ENCODE results near the gene GADD45G. TPM values are rescaled to one million over a fixed set of nuclear protein-coding genes. Genes with fewer than 3 reads are reported as not detected.

Gene GADD45G
- polyA plus RNA-seq, 3 donors: 1.1 to 9.0 (median 1.3) TPM

DNA sequence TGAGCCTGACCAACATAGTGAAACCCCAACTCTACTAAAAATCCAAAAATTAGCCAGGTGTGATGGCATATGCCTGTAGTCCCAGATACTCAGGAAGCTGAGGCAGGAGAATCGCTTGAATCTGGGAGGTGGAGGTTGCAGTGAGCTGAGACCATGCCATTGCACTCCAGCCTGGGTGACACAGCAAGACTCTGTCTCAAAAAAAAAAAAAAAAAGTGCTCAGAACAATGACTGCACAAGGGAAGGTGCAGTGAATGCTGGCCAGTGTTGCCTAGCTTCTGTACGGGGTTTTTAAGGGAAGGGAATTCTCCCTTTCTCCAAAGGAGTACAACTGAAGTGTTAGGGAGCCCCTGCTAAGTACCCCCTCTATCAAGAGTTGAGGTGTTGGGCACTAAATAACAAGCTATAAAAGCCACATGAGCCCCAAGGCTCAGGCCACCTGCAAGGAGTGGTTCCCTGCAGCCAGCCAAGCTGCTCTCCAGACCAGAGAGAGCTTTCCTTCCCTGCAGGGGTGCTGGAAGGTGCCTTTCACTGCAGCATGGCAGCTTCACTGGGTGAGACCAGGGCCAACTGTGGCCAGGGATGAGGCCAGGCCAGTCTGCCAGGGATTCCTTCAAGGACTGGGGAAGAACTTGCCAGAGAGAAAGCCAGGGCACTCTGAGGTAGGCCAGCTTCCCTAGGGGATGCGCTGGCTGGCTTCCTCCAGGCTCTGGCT is 14.8 kb downstream of the GADD45G start:
- WGBS (ENCODE audit: insufficient coverage): 92% methylated on average over 1 of the region's 3 CpGs
- H3K4me1 Mint-ChIP-seq: peaks cover 14% of the 10 kb centered on the region
- peaks cover 10 to 16% (median 15%) of the 10 kb centered on the region in 3 donors for H3K27me3 Mint-ChIP-seq (ENCODE audit: low read depth in 3 of 3)
- Histone ChIP-seq H3K27me3 (ENCODE audit: control insufficient read depth in 2 of 2, insufficient read depth in 2 of 2, low read length in 2 of 2) (peaks cover 0 to 3% of the 10 kb centered on the region in 2 donors), H3K4me2 (replicated peaks; ENCODE audit: extremely low read depth, low read length, poor library complexity, severe bottlenecking) (no peak overlapping the region), H3K4me3 (replicated peaks in 1 of 3; ENCODE audit: low read depth in 2 of 3, low read length in 3 of 3) (no peak overlapping the region), H3K79me2 (ENCODE audit: insufficient read depth, low read length) (no peaks in the 10 kb centered on the region), H4K20me1 (ENCODE audit: insufficient read depth, low read length) (no peaks in the 10 kb centered on the region), H3K36me3 (replicated peaks in 1 of 2; ENCODE audit: control insufficient read depth in 1 of 2, insufficient read depth in 2 of 2, low read length in 2 of 2) (no peaks in the 10 kb centered on the region), H2AFZ (ENCODE audit: insufficient read depth, low read depth, low read length, poor library complexity, severe bottlenecking) (no peak overlapping the region), H3K27ac (ENCODE audit: low read depth in 1 of 2, low read length in 2 of 2) (no peak overlapping the region), H3K4me1 (ENCODE audit: control insufficient read depth in 1 of 2, insufficient read depth in 2 of 2, low read length in 2 of 2) (peaks cover 6 to 9% of the 10 kb centered on the region in 2 donors), H3K9me3 (replicated peaks in 1 of 2; ENCODE audit: control insufficient read depth in 1 of 2, insufficient read depth in 1 of 2, low read length in 2 of 2) (no peaks in the 10 kb centered on the region), H3K9ac (ENCODE audit: insufficient read depth, low read length, poor library complexity, severe bottlenecking) (no peak overlapping the region)
- no peak overlapping the region for H3K4me3 Mint-ChIP-seq
- intact Hi-C loops (cut with micrococcal nuclease): loop anchor here in 1 of 2 donors (10.0 kb wide), 1 partner anchor 165 kb away; no protein-coding TSS in a partner anchor
- H3K36me3 Mint-ChIP-seq: no peaks in the 10 kb centered on the region
- TF ChIP-seq, protein P1, sequence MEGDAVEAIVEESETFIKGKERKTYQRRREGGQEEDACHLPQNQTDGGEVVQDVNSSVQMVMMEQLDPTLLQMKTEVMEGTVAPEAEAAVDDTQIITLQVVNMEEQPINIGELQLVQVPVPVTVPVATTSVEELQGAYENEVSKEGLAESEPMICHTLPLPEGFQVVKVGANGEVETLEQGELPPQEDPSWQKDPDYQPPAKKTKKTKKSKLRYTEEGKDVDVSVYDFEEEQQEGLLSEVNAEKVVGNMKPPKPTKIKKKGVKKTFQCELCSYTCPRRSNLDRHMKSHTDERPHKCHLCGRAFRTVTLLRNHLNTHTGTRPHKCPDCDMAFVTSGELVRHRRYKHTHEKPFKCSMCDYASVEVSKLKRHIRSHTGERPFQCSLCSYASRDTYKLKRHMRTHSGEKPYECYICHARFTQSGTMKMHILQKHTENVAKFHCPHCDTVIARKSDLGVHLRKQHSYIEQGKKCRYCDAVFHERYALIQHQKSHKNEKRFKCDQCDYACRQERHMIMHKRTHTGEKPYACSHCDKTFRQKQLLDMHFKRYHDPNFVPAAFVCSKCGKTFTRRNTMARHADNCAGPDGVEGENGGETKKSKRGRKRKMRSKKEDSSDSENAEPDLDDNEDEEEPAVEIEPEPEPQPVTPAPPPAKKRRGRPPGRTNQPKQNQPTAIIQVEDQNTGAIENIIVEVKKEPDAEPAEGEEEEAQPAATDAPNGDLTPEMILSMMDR (IDR thresholded peaks at IDR 0.05): no peak
- peaks cover 0 to 1% (median 0%) of the 10 kb centered on the region in 7 donors for H3K9me3 Mint-ChIP-seq
- H3K27ac Mint-ChIP-seq: no peak overlapping the region
- DNase-seq: no peak

DNA sequence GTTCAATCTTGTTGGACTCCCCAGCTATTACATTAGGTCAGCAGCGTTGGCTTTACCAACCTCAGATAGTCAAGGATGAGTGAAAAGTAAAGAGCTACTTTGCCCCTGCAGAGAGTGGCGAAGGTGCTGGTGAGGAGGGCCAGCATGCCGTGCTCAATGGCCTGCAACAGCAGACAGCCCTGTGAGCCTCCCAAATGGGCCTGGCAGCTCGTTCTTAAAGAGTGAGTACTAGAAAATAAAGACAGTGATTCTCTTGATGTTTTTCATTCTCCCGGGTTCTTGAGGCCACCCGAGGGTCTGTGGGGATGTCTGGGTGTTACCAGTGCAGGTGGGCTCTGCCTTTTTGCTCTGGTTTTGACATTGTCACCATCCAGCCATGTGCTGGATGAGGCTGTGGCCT is 16.2 kb downstream of the GADD45G start:
- no peaks in the 10 kb centered on the region for H3K36me3 ChIP-seq (replicated peaks in 1 of 2; ENCODE audit: control insufficient read depth in 1 of 2, insufficient read depth in 2 of 2, low read length in 2 of 2)
- TF ChIP-seq, protein P1 (IDR thresholded peaks at IDR 0.05): no peak
- H3K4me2 ChIP-seq (replicated peaks; ENCODE audit: extremely low read depth, low read length, poor library complexity, severe bottlenecking): no peak overlapping the region
- no peaks in the 10 kb centered on the region for H4K20me1 ChIP-seq (ENCODE audit: insufficient read depth, low read length)
- peaks cover 6 to 9% of the 10 kb centered on the region in 2 donors for H3K4me1 ChIP-seq (ENCODE audit: control insufficient read depth in 1 of 2, insufficient read depth in 2 of 2, low read length in 2 of 2)
- no peak overlapping the region for H3K4me3 ChIP-seq (replicated peaks in 1 of 3; ENCODE audit: low read depth in 2 of 3, low read length in 3 of 3)
- no peaks in the 10 kb centered on the region for H3K9me3 ChIP-seq (replicated peaks in 1 of 2; ENCODE audit: control insufficient read depth in 1 of 2, insufficient read depth in 1 of 2, low read length in 2 of 2)
- no peak overlapping the region for H2AFZ ChIP-seq (ENCODE audit: insufficient read depth, low read depth, low read length, poor library complexity, severe bottlenecking)
- Mint-ChIP-seq H3K27me3 (ENCODE audit: low read depth in 3 of 3) (peaks cover 12 to 17% (median 16%) of the 10 kb centered on the region in 3 donors), H3K36me3 (no peaks in the 10 kb centered on the region), H3K4me1 (peaks cover 14% of the 10 kb centered on the region), H3K9me3 (peaks cover 0 to 1% (median 0%) of the 10 kb centered on the region in 7 donors), H3K27ac (no peak overlapping the region), H3K4me3 (no peak overlapping the region)
- no peak for DNase-seq
- H3K27me3 ChIP-seq (ENCODE audit: control insufficient read depth in 2 of 2, insufficient read depth in 2 of 2, low read length in 2 of 2): peaks cover 0 to 4% of the 10 kb centered on the region in 2 donors
- no peaks in the 10 kb centered on the region for H3K79me2 ChIP-seq (ENCODE audit: insufficient read depth, low read length)
- no peak overlapping the region for H3K27ac ChIP-seq (ENCODE audit: low read depth in 1 of 2, low read length in 2 of 2)
- 88% methylated on average over 5 of the region's 6 CpGs for WGBS (ENCODE audit: insufficient coverage)
- intact Hi-C loops (cut with micrococcal nuclease): no loop called here
- no peak overlapping the region for H3K9ac ChIP-seq (ENCODE audit: insufficient read depth, low read length, poor library complexity, severe bottlenecking)
